Smooth muscle cell (in vitro differentiated cells): ENCODE results near the gene SCAPER. TPM values are rescaled to one million over a fixed set of nuclear protein-coding genes. Genes with fewer than 3 reads are reported as not detected.

Experiments used
- DNase-seq: peaks from one replicate; lab custom pipeline; 2025; ENCODE audit not compliant: unreplicated experiment; lab: John Stamatoyannopoulos, UW
- H2AFZ ChIP-seq: fragments of 200-600 bp; sonication (generic); 2 replicates; pipeline ENCODE4 v1.6.0; 2016; ENCODE audit warnings: antibody characterized with exemption, low read depth, mild to moderate bottlenecking
- H3F3A ChIP-seq: fragments of 200-600 bp; sonication (generic); 2 replicates; pipeline ENCODE4 v1.6.0; 2017; ENCODE audit warnings: antibody characterized with exemption, low read depth
- H3K27ac ChIP-seq: fragments of 200-600 bp; sonication (generic); 2 replicates; pipeline ENCODE4 v1.5.1; 2016; ENCODE audit warnings: low read depth, mild to moderate bottlenecking
- H3K27me3 ChIP-seq: fragments of 200-600 bp; sonication (generic); 2 replicates; pipeline ENCODE4 v1.6.1; 2016; ENCODE audit warnings: low read depth, mild to moderate bottlenecking
- H3K36me3 ChIP-seq: fragments of 200-600 bp; sonication (generic); 2 replicates; pipeline ENCODE4 v1.5.1; 2016; ENCODE audit warnings: low read depth
- H3K4me1 ChIP-seq: fragments of 200-600 bp; sonication (generic); 2 replicates; pipeline ENCODE4 v1.5.1; 2016; ENCODE audit warnings: low read depth
- H3K4me2 ChIP-seq: fragments of 200-600 bp; sonication (generic); 2 replicates; pipeline ENCODE4 v1.6.0; 2016; ENCODE audit warnings: mild to moderate bottlenecking
- H3K4me3 ChIP-seq: fragments of 200-600 bp; sonication (generic); 2 replicates; pipeline ENCODE4 v1.5.1; 2016; ENCODE audit warnings: mild to moderate bottlenecking
- H3K79me2 ChIP-seq: fragments of 200-600 bp; sonication (generic); 2 replicates; pipeline ENCODE4 v1.6.0; 2016; ENCODE audit warnings: low read depth, mild to moderate bottlenecking
- H3K9ac ChIP-seq: fragments of 200-600 bp; sonication (generic); 2 replicates; pipeline ENCODE4 v1.6.0; 2016; ENCODE audit warnings: low read depth
- H3K9me3 ChIP-seq: fragments of 200-600 bp; sonication (generic); replicated peaks from 2 replicates; pipeline ENCODE4 v1.5.1; 2016; ENCODE audit warnings: low read depth
- H4K20me1 ChIP-seq: fragments of 200-600 bp; sonication (generic); 2 replicates; pipeline ENCODE4 v1.6.0; 2016; ENCODE audit warnings: low read depth
- WGBS: methylation state at CpG from one replicate; pipeline ENCODE4 v1.1.7; 2016; ENCODE audit warnings: low lambda C conversion rate; 5-methylcytosine and 5-hydroxymethylcytosine counted together
- polyA plus RNA-seq: library from polyadenylated mRNA; unstranded; fragments of >200 nt; fragmentation: Nextera tagmentation; extraction: Ambion mirVana; gene quantifications from 2 replicates; pipeline ENCODE4 v1.2.1, GENCODE V29; 2016
- total RNA-seq: library from RNA; depleted of rRNA; stranded (reverse); fragments of >200 nt; gene quantifications from 2 replicates; pipeline ENCODE4 v1.2.3, GENCODE V29; 2014
- TF ChIP-seq, protein P1 (sequence below): fragments of 200-600 bp; sonication (generic); IDR thresholded peaks from 2 replicates; pipeline ENCODE4 v1.5.1; 2017; ENCODE audit warnings: borderline replicate concordance, mild to moderate bottlenecking, antibody characterized with exemption; ENCODE audit not compliant: insufficient read depth, poor library complexity, severe bottlenecking

Gene SCAPER
- total and polyA plus RNA-seq, 2 experiments from 2014 or later, result 6.6 to 34.3 TPM

DNA sequence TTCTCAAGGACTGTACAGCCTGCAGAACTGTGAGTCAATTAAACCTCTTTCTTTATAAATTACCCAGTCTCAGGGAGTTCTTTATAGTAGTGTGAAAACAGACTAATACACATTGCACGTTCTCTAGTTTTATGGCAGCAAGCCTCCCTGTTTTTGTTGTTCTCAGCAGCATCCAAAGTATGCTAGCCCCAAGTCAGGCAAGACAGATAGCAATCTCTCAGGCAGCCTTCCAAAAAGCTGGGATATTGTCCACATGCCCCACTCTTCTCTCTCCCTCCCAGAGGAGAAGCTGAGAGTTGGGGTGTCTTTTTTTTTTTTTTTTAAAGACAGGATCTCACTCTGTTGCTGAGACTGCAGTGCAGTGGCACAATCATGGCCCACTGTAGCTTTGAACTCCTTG is 438.0 kb downstream of the SCAPER start:
- no peaks in the 10 kb centered on the region for H3K36me3 ChIP-seq
- no peaks in the 10 kb centered on the region for H3K4me1 ChIP-seq
- H2AFZ ChIP-seq, result no peak overlapping the region
- no peaks in the 10 kb centered on the region for H3K9me3 ChIP-seq
- H3K27ac ChIP-seq, result no peak overlapping the region
- TF ChIP-seq, protein P1, sequence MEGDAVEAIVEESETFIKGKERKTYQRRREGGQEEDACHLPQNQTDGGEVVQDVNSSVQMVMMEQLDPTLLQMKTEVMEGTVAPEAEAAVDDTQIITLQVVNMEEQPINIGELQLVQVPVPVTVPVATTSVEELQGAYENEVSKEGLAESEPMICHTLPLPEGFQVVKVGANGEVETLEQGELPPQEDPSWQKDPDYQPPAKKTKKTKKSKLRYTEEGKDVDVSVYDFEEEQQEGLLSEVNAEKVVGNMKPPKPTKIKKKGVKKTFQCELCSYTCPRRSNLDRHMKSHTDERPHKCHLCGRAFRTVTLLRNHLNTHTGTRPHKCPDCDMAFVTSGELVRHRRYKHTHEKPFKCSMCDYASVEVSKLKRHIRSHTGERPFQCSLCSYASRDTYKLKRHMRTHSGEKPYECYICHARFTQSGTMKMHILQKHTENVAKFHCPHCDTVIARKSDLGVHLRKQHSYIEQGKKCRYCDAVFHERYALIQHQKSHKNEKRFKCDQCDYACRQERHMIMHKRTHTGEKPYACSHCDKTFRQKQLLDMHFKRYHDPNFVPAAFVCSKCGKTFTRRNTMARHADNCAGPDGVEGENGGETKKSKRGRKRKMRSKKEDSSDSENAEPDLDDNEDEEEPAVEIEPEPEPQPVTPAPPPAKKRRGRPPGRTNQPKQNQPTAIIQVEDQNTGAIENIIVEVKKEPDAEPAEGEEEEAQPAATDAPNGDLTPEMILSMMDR, result no peak
- no peaks in the 10 kb centered on the region for H3F3A ChIP-seq
- 76% methylated on average over 1 of the region's 1 CpG for WGBS
- no peaks in the 10 kb centered on the region for H3K79me2 ChIP-seq
- no peak for DNase-seq
- H3K4me3 ChIP-seq, result no peak overlapping the region
- H3K9ac ChIP-seq, result no peak overlapping the region
- no peaks in the 10 kb centered on the region for H4K20me1 ChIP-seq
- H3K27me3 ChIP-seq, result no peaks in the 10 kb centered on the region
- no peak overlapping the region for H3K4me2 ChIP-seq

DNA sequence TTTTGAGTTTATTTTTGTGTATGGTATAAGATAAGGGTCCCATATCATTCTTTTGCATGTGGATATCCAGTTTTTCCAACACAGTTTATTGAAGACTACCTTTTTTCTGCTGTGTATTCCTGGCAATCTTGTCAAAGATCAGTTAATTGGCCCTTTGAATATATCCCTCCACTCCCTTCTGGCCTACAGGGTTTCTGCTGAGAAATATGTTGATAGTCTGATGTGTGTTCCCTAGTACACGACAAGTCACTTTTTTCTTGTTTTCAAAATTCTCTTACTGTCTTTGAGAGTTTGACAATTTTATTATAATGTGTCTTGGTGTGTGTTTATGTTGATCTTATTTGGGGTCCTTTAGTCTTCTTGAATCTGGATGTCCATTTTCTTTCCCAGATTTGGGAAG is 439.4 kb downstream of the SCAPER start:
- H3K36me3 ChIP-seq, result no peaks in the 10 kb centered on the region
- H3K4me1 ChIP-seq, result no peaks in the 10 kb centered on the region
- TF ChIP-seq, protein P1, result no peak
- whole genome bisulfite sequencing, result 100% methylated on average over 1 of the region's 1 CpG
- H3K9ac ChIP-seq, result no peak overlapping the region
- DNase-seq, result no peak
- no peaks in the 10 kb centered on the region for H3F3A ChIP-seq
- no peaks in the 10 kb centered on the region for H3K79me2 ChIP-seq
- H4K20me1 ChIP-seq, result no peaks in the 10 kb centered on the region
- no peak overlapping the region for H3K27ac ChIP-seq
- no peak overlapping the region for H2AFZ ChIP-seq
- H3K27me3 ChIP-seq, result no peaks in the 10 kb centered on the region
- H3K4me2 ChIP-seq, result no peak overlapping the region
- no peaks in the 10 kb centered on the region for H3K9me3 ChIP-seq
- H3K4me3 ChIP-seq, result no peak overlapping the region

DNA sequence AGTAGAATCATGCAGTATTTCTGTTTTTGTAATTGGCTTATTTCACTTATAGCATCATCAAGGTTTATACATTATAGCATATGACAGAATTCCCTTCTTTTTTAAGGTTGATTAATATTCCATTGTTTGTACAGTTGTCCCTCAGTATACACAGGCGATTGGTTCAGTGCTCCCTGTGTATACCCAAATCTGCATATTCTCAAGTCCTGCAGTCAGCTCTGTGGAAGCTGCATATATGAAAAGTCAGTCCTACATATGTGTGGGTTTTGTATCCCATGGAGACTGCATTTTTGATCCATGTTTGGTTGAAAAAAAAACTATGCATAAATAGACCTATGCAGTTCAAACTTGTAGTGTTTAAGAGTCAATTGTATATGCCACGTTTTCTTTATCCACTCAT is 440.9 kb downstream of the SCAPER start:
- 95% methylated on average over 2 of the region's 2 CpGs for WGBS

DNA sequence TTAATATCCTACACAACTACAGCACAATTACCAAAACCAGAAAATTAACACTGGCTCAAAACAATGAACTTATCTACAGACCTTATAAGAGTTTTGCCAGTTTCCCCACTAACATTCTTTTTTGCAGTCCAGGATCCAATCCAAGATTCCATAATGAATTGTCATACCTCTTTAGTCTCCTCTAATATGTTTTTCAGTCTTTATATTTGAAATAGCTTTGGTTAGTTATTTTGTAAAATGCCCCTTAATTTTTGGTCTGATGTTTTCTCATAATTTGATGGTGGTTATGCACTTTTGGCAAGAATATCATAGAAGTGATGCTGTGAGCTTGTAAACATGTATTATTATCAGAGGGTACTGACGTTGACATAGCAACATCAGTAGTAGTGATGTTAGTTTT is 444.3 kb downstream of the SCAPER start:
- H3K4me3 ChIP-seq, result no peak overlapping the region
- no peak for DNase-seq
- no peaks in the 10 kb centered on the region for H3K79me2 ChIP-seq
- WGBS, result 89% methylated on average over 1 of the region's 1 CpG
- H3K27me3 ChIP-seq, result no peaks in the 10 kb centered on the region
- H3K9me3 ChIP-seq, result no peaks in the 10 kb centered on the region
- H2AFZ ChIP-seq, result no peak overlapping the region
- no peaks in the 10 kb centered on the region for H3K4me1 ChIP-seq
- no peak overlapping the region for H3K27ac ChIP-seq
- H3F3A ChIP-seq, result no peaks in the 10 kb centered on the region
- TF ChIP-seq, protein P1, result no peak
- H4K20me1 ChIP-seq, result no peaks in the 10 kb centered on the region
- no peak overlapping the region for H3K4me2 ChIP-seq
- H3K36me3 ChIP-seq, result no peaks in the 10 kb centered on the region
- no peak overlapping the region for H3K9ac ChIP-seq

More for the DNA sequence above, 440.9 kb downstream of the SCAPER start:
- no peaks in the 10 kb centered on the region for H4K20me1 ChIP-seq
- no peak overlapping the region for H3K4me2 ChIP-seq
- no peaks in the 10 kb centered on the region for H3K79me2 ChIP-seq
- H3K9ac ChIP-seq, result no peak overlapping the region
- TF ChIP-seq, protein P1, result no peak
- no peaks in the 10 kb centered on the region for H3K36me3 ChIP-seq
- no peak for DNase-seq
- no peaks in the 10 kb centered on the region for H3K9me3 ChIP-seq
- no peaks in the 10 kb centered on the region for H3K4me1 ChIP-seq
- no peaks in the 10 kb centered on the region for H3F3A ChIP-seq
- H2AFZ ChIP-seq, result no peak overlapping the region
- no peak overlapping the region for H3K4me3 ChIP-seq
- H3K27me3 ChIP-seq, result no peaks in the 10 kb centered on the region
- no peak overlapping the region for H3K27ac ChIP-seq
